HEK293 (cell line): ENCODE measurements around the gene MATN1.

ENCODE experiments used
- CTCF ChIA-PET: fragments of 350-600 bp; formaldehyde crosslinking; extraction: SDS; loops from one replicate; lab custom pipeline; 2021; ENCODE audit warnings: antibody characterized with exemption; lab: Yijun Ruan, JAX
- POLR2A ChIA-PET: fragments of 300-600 bp; formaldehyde crosslinking; extraction: SDS; loops from one replicate; lab custom pipeline; 2020; ENCODE audit warnings: antibody characterized with exemption, inconsistent platforms; lab: Yijun Ruan, JAX
- H3K27ac ChIP-seq: fragments of 200-500 bp; sonication (Bioruptor generic); 2 replicates; pipeline ENCODE4 v1.5.1; 2014; ENCODE audit warnings: low read depth, low read length, control low read depth, inconsistent platforms; ENCODE audit errors: extremely low read depth
- H3K36me3 ChIP-seq, 2 experiments: fragments of 200-500 bp in 1 of 2; sonication (Bioruptor generic) in 1 of 2; 1 replicate in 1 of 2; 2 replicates in 1 of 2; pipeline ENCODE4 v1.5.1; 2014 to 2017; ENCODE audit warnings: inconsistent platforms in 2 of 2, low read length in 2 of 2; ENCODE audit not compliant: control insufficient read depth in 2 of 2, insufficient read depth in 1 of 2
- H3K4me1 ChIP-seq: fragments of 200-500 bp; sonication (Bioruptor generic); 2 replicates; pipeline ENCODE4 v1.5.1; 2014; ENCODE audit warnings: mild to moderate bottlenecking, low read length, inconsistent platforms; ENCODE audit not compliant: control insufficient read depth, insufficient read depth
- H3K4me3 ChIP-seq: 2 replicates; pipeline ENCODE4 v1.5.1; 2011; ENCODE audit warnings: low read depth, mild to moderate bottlenecking, control low read depth, low read length, moderate library complexity
- H3K9me3 ChIP-seq: fragments of 200-500 bp; sonication (Bioruptor generic); 2 replicates; pipeline ENCODE4 v1.5.1; 2014; ENCODE audit warnings: low read depth, low read length, inconsistent platforms; ENCODE audit not compliant: control insufficient read depth, insufficient read depth
- KLF1 ChIP-seq: fragments of 450-650 bp; formaldehyde crosslinking; IDR thresholded peaks from 2 replicates; pipeline ENCODE4 v1.5.1; 2016; ENCODE audit warnings: missing biosample characterization, missing genetic modification characterization
- KLF16 ChIP-seq: fragments of 450-650 bp; formaldehyde crosslinking; IDR thresholded peaks from 2 replicates; pipeline ENCODE4 v1.5.1; 2017; ENCODE audit warnings: missing biosample characterization, missing genetic modification characterization
- MEIS1 ChIP-seq: sonication (generic); formaldehyde crosslinking; IDR thresholded peaks from 2 replicates; pipeline ENCODE4 v1.8.1; 2022; ENCODE audit warnings: missing genetic modification reagents, mild to moderate bottlenecking, borderline replicate concordance
- SETDB1 ChIP-seq: IDR thresholded peaks from one replicate; pipeline ENCODE4 v1.6.1; 2017; ENCODE audit warnings: mild to moderate bottlenecking, low read length, moderate library complexity, mixed read lengths; ENCODE audit not compliant: insufficient read length
- ZBTB21 ChIP-seq: fragments of 450-650 bp; formaldehyde crosslinking; IDR thresholded peaks from 2 replicates; pipeline ENCODE4 v1.5.1; 2017; ENCODE audit warnings: missing biosample characterization, missing genetic modification characterization
- ZIC2 ChIP-seq: fragments of 450-650 bp; formaldehyde crosslinking; IDR thresholded peaks from 2 replicates; pipeline ENCODE4 v1.5.1; 2016; ENCODE audit warnings: missing biosample characterization, missing genetic modification characterization
- ZNF10 ChIP-seq: fragments of 450-650 bp; formaldehyde crosslinking; IDR thresholded peaks from 2 replicates; pipeline ENCODE4 v1.5.1; 2017; ENCODE audit warnings: missing biosample characterization, missing genetic modification characterization
- ZNF16 ChIP-seq: fragments of 450-650 bp; formaldehyde crosslinking; IDR thresholded peaks from 2 replicates; pipeline ENCODE4 v1.5.1; 2016; ENCODE audit warnings: low read depth, missing biosample characterization, missing genetic modification characterization
- ZNF549 ChIP-seq: fragments of 450-650 bp; IDR thresholded peaks from 2 replicates; pipeline ENCODE4 v1.5.1; 2018; ENCODE audit warnings: missing biosample characterization, missing genetic modification characterization, mild to moderate bottlenecking, inconsistent platforms, moderate library complexity
- ZNF600 ChIP-seq: fragments of 450-650 bp; formaldehyde crosslinking; IDR thresholded peaks from 2 replicates; pipeline ENCODE4 v1.5.1; 2016; ENCODE audit warnings: missing biosample characterization, missing genetic modification characterization
- ZNF664 ChIP-seq: fragments of 450-650 bp; formaldehyde crosslinking; IDR thresholded peaks from 2 replicates; pipeline ENCODE4 v1.5.1; 2016; ENCODE audit warnings: missing biosample characterization, missing genetic modification characterization
- ZNF747 ChIP-seq: fragments of 450-650 bp; formaldehyde crosslinking; IDR thresholded peaks from 2 replicates; pipeline ENCODE4 v1.5.1; 2016; ENCODE audit warnings: missing biosample characterization, missing genetic modification characterization
- ZNF768 ChIP-seq: fragments of 450-650 bp; formaldehyde crosslinking; IDR thresholded peaks from 2 replicates; pipeline ENCODE4 v1.5.1; 2018; ENCODE audit warnings: missing biosample characterization, mild to moderate bottlenecking, missing genetic modification characterization
- TF ChIP-seq, protein P1 (sequence below): fragments of 450-650 bp; formaldehyde crosslinking; IDR thresholded peaks from 2 replicates; pipeline ENCODE4 v1.5.1; 2016; ENCODE audit warnings: missing biosample characterization, missing genetic modification characterization, borderline replicate concordance
- TF ChIP-seq, protein P2 (sequence below): fragments of 450-650 bp; IDR thresholded peaks from 2 replicates; pipeline ENCODE4 v1.5.1; 2018; ENCODE audit warnings: missing biosample characterization, mild to moderate bottlenecking, missing genetic modification characterization
- TF ChIP-seq, protein P3 (sequence below): fragments of 450-650 bp; formaldehyde crosslinking; IDR thresholded peaks from 2 replicates; pipeline ENCODE4 v1.5.1; 2016; ENCODE audit warnings: missing biosample characterization, missing genetic modification characterization

The MATN1 gene

DNA sequence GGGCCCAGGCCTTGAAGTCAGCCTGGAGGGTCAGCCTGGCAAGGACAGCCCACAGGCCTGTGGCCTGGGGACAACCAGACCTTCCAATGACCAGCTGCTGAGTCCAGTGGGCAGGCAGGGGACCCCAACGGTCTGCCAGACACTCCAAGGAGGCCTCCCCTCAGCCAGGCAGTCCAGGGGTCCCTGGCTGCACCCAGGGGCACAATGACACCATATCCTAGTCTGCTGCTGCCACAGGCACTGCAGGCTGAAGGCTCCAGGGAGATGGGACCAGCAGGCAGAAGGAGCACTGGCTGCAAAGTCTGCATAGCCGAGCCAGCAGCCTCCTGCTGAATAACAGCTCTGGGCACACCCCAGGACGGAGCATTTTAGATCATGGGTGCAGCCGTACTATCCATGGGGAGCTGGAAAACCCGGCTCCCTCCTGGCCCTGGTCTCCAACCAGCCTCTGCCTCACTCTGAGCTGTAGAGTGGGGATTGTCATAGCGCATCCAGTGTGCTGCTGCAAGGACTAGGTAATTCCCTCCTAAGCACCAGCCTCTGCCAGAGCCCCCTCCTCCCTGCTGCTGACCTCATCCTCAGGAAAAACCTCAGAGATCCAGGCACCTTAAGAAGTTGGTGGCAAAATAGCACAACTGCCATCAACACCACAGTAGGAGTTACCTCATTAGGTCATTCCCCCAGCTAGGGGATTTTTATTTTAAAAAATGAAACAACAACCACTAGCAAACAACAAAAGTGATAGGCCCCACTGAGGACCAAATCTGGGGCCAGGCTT lies 39.0 kb upstream of the MATN1 start (continued):
- peak; percentile 68 for TF ChIP-seq ZBTB21 (tag by site-specific recombination)
- TF ChIP-seq, protein P1, sequence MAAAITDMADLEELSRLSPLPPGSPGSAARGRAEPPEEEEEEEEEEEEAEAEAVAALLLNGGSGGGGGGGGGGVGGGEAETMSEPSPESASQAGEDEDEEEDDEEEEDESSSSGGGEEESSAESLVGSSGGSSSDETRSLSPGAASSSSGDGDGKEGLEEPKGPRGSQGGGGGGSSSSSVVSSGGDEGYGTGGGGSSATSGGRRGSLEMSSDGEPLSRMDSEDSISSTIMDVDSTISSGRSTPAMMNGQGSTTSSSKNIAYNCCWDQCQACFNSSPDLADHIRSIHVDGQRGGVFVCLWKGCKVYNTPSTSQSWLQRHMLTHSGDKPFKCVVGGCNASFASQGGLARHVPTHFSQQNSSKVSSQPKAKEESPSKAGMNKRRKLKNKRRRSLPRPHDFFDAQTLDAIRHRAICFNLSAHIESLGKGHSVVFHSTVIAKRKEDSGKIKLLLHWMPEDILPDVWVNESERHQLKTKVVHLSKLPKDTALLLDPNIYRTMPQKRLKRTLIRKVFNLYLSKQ (tag by site-specific recombination): no peak
- TF ChIP-seq ZNF664 (tag by site-specific recombination): no peak
- TF ChIP-seq ZIC2 (tag by site-specific recombination): peak; percentile 95
- no peak for TF ChIP-seq MEIS1 (CRISPR knock-in tag)

DNA sequence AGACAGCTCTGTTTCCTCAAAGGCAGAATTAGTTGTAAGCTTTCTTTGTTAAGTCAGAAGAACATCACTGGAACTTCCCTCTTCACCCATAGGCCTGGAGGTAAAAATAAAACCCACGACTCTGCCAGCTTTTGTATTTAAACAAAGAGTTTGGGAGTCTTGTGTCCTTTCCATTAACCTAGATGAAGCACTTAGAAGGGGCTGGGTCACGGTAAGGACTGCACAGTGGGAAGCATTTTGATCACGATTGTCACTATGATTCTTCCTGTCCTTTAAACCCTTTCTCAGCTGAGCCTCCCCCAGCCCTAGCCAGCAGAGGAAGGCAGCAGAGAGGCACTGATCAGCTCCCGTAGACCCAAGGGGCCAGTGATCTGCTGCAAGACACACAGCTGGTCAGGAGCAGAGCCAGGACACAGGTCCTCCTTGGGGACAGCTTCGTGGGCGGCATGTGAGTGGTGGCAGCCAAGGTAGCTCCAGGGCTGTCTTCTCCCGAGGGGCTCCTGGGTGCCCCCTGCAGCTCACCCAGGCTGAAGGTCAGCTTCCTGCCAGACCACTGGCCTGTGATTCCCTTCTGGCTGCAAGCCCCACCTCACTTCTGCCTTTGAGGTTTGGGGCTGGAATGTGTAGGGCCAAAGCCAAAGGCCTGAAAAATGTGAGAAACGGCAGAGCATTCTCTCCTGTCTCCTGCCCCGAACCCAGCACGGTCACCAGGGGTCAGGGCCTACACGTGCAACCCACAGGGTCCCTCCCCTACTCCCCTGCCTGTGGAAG lies 38.2 kb upstream of the MATN1 start:
- TF ChIP-seq, protein P2, sequence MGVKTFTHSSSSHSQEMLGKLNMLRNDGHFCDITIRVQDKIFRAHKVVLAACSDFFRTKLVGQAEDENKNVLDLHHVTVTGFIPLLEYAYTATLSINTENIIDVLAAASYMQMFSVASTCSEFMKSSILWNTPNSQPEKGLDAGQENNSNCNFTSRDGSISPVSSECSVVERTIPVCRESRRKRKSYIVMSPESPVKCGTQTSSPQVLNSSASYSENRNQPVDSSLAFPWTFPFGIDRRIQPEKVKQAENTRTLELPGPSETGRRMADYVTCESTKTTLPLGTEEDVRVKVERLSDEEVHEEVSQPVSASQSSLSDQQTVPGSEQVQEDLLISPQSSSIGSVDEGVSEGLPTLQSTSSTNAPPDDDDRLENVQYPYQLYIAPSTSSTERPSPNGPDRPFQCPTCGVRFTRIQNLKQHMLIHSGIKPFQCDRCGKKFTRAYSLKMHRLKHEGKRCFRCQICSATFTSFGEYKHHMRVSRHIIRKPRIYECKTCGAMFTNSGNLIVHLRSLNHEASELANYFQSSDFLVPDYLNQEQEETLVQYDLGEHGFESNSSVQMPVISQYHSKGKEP: no peak
- TF ChIP-seq, protein P3, sequence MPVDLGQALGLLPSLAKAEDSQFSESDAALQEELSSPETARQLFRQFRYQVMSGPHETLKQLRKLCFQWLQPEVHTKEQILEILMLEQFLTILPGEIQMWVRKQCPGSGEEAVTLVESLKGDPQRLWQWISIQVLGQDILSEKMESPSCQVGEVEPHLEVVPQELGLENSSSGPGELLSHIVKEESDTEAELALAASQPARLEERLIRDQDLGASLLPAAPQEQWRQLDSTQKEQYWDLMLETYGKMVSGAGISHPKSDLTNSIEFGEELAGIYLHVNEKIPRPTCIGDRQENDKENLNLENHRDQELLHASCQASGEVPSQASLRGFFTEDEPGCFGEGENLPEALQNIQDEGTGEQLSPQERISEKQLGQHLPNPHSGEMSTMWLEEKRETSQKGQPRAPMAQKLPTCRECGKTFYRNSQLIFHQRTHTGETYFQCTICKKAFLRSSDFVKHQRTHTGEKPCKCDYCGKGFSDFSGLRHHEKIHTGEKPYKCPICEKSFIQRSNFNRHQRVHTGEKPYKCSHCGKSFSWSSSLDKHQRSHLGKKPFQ (tag by site-specific recombination): no peak
- TF ChIP-seq ZNF549 (tag by site-specific recombination) (no peak), ZNF747 (tag by site-specific recombination) (no peak), ZNF768 (no peak), ZNF10 (no peak), ZNF600 (tag by site-specific recombination) (no peak), ZNF16 (no peak), KLF1 (tag by site-specific recombination) (no peak), KLF16 (no peak)
- TF ChIP-seq, all 188 proteins: peak for 0
- CTCF ChIA-PET: interaction anchor here (0.6 to 3.1 kb wide), 8 partner anchors 12 to 92 kb away, joined by 3 to 11 read pairs (median 5); no protein-coding TSS in a partner anchor
- Histone ChIP-seq H3K36me3 (no peaks in the 10 kb centered on the region), H3K4me1 (no peaks in the 10 kb centered on the region), H3K4me3 (no peak overlapping the region), H3K27ac (no peak overlapping the region), H3K9me3 (no peaks in the 10 kb centered on the region)
- POLR2A ChIA-PET: no interaction called here

DNA sequence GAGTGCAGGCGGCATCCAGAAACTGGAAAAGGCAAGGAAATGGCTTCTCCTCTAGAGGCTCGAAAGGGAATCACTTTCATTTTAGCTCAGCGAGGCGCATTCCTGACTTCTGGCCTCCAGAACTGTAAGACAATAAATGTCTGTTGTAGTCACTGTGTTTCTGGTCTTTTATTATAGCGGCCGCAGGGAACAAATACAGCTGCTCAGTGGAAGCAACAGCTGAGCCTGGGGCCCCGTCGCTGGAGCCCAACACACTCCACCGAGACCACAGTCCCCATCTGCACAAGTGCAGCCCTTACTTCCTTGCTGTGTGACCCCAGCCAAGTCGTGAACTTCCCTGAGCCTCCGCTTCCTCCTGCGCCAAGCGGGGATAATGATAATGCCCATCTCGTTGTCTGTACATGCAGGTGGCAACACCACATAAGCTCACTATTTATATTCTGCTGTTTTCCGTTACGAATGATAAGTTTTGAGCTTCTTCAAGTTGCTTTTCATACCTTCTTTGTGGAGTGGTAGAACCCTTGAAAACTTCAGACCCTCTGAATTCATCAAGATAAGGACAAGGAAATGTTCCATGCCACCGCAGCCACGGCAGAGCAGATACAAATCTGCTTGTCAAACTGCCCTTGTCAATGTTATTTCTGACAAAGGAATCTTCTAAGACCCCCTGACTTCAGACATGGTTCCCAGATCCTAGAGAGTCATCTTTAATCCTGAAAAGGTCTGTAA lies 37.4 kb upstream of the MATN1 start:
- Histone ChIP-seq H3K9me3 (no peaks in the 10 kb centered on the region), H3K27ac (no peak overlapping the region), H3K4me1 (no peaks in the 10 kb centered on the region), H3K36me3 (no peaks in the 10 kb centered on the region), H3K4me3 (no peak overlapping the region)
- CTCF ChIA-PET: interaction anchor here (0.7 to 3.1 kb wide), 8 partner anchors 12 to 151 kb away, joined by 3 to 11 read pairs (median 5); no protein-coding TSS in a partner anchor
- TF ChIP-seq, protein P3 (tag by site-specific recombination): no peak
- TF ChIP-seq SETDB1: peak; percentile 43
- POLR2A ChIA-PET: no interaction called here
